A549 (cell line): ENCODE measurements around the gene DTHD1.

Experiments used
- ATOH8 ChIP-seq: fragments of 250-450 bp; sonication (Bioruptor Pico); IDR thresholded peaks from 2 replicates; pipeline ENCODE4 v1.5.0; 2020; ENCODE audit warnings: low read depth, mild to moderate bottlenecking, moderate library complexity
- CEBPB ChIP-seq, 2 experiments: fragments of >200 bp in 1 of 2; sonication (Bioruptor Twin) in 1 of 2; formaldehyde crosslinking in 1 of 2; IDR thresholded peaks; 2 replicates each; pipeline ENCODE4 v1.6.1; 2012 to 2016
- CTCF ChIP-seq: fragments of >200 bp; sonication (Bioruptor Twin); formaldehyde crosslinking; IDR thresholded peaks from 3 replicates; pipeline ENCODE4 v1.5.1; 2016
- GATA3 ChIP-seq: IDR thresholded peaks from 2 replicates; pipeline ENCODE4 v1.6.1; 2012; ENCODE audit warnings: borderline replicate concordance
- NFE2L2 ChIP-seq: fragments of 150-350 bp; conservative IDR thresholded peaks from 2 replicates; pipeline ENCODE4 v1.6.1; 2014; ENCODE audit warnings: low read length
- TF ChIP-seq, protein P1 (sequence below): IDR thresholded peaks from 2 replicates; pipeline ENCODE4 v1.6.1; 2012

GRCh38 chr4:36353998-36354397, 72.6 kb downstream of the DTHD1 start:
- TF ChIP-seq CTCF = no peak
- TF ChIP-seq CEBPB (IDR thresholded peaks at IDR 0.05) = no peak
- TF ChIP-seq, protein P1, sequence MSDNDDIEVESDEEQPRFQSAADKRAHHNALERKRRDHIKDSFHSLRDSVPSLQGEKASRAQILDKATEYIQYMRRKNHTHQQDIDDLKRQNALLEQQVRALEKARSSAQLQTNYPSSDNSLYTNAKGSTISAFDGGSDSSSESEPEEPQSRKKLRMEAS = no peak
- TF ChIP-seq NFE2L2 = no peak
- TF ChIP-seq ATOH8 (CRISPR knock-in tag) = no peak
- no peak for TF ChIP-seq GATA3
